HEK293 (cell line): ENCODE results near the gene EYS.

Experiments used
- CTCF ChIA-PET: fragments of 350-600 bp; formaldehyde crosslinking; extraction: SDS; loops from one replicate; lab custom pipeline; 2021; ENCODE audit warnings: antibody characterized with exemption; lab: Yijun Ruan, JAX
- POLR2A ChIA-PET: fragments of 300-600 bp; formaldehyde crosslinking; extraction: SDS; loops from one replicate; lab custom pipeline; 2020; ENCODE audit warnings: antibody characterized with exemption, inconsistent platforms; lab: Yijun Ruan, JAX
- H3K27ac ChIP-seq: fragments of 200-500 bp; sonication (Bioruptor generic); 2 replicates; pipeline ENCODE4 v1.5.1; 2014; ENCODE audit warnings: low read depth, low read length, control low read depth, inconsistent platforms; ENCODE audit errors: extremely low read depth
- H3K36me3 ChIP-seq, 2 experiments: fragments of 200-500 bp in 1 of 2; sonication (Bioruptor generic) in 1 of 2; 1 replicate in 1 of 2; 2 replicates in 1 of 2; pipeline ENCODE4 v1.5.1; 2014 to 2017; ENCODE audit warnings: inconsistent platforms in 2 of 2, low read length in 2 of 2; ENCODE audit not compliant: control insufficient read depth in 2 of 2, insufficient read depth in 1 of 2
- H3K4me1 ChIP-seq: fragments of 200-500 bp; sonication (Bioruptor generic); 2 replicates; pipeline ENCODE4 v1.5.1; 2014; ENCODE audit warnings: mild to moderate bottlenecking, low read length, inconsistent platforms; ENCODE audit not compliant: control insufficient read depth, insufficient read depth
- H3K4me3 ChIP-seq: 2 replicates; pipeline ENCODE4 v1.5.1; 2011; ENCODE audit warnings: low read depth, mild to moderate bottlenecking, control low read depth, low read length, moderate library complexity
- H3K9me3 ChIP-seq: fragments of 200-500 bp; sonication (Bioruptor generic); 2 replicates; pipeline ENCODE4 v1.5.1; 2014; ENCODE audit warnings: low read depth, low read length, inconsistent platforms; ENCODE audit not compliant: control insufficient read depth, insufficient read depth
- GLI4 ChIP-seq: fragments of 450-650 bp; formaldehyde crosslinking; IDR thresholded peaks from 2 replicates; pipeline ENCODE4 v1.5.1; 2016; ENCODE audit warnings: missing biosample characterization, missing genetic modification characterization
- GLIS1 ChIP-seq: fragments of 450-650 bp; formaldehyde crosslinking; IDR thresholded peaks from 2 replicates; pipeline ENCODE4 v1.5.1; 2016; ENCODE audit warnings: missing biosample characterization, missing genetic modification characterization
- HOXD13 ChIP-seq: sonication (generic); formaldehyde crosslinking; IDR thresholded peaks from 2 replicates; pipeline ENCODE4 v1.8.0; 2022; ENCODE audit warnings: missing genetic modification reagents, borderline replicate concordance
- KLF10 ChIP-seq: fragments of 450-650 bp; IDR thresholded peaks from 2 replicates; pipeline ENCODE4 v1.5.1; 2018; ENCODE audit warnings: missing biosample characterization, mild to moderate bottlenecking, missing genetic modification characterization
- KLF16 ChIP-seq: fragments of 450-650 bp; formaldehyde crosslinking; IDR thresholded peaks from 2 replicates; pipeline ENCODE4 v1.5.1; 2017; ENCODE audit warnings: missing biosample characterization, missing genetic modification characterization
- ZIC2 ChIP-seq: fragments of 450-650 bp; formaldehyde crosslinking; IDR thresholded peaks from 2 replicates; pipeline ENCODE4 v1.5.1; 2016; ENCODE audit warnings: missing biosample characterization, missing genetic modification characterization
- ZNF155 ChIP-seq: fragments of 450-650 bp; formaldehyde crosslinking; IDR thresholded peaks from 2 replicates; pipeline ENCODE4 v1.5.1; 2016; ENCODE audit warnings: missing biosample characterization, missing genetic modification characterization
- ZNF223 ChIP-seq: fragments of 450-650 bp; formaldehyde crosslinking; IDR thresholded peaks from 2 replicates; pipeline ENCODE4 v1.5.1; 2016; ENCODE audit warnings: missing biosample characterization, missing genetic modification characterization
- ZNF324 ChIP-seq: fragments of 450-650 bp; formaldehyde crosslinking; IDR thresholded peaks from 2 replicates; pipeline ENCODE4 v1.5.1; 2016; ENCODE audit warnings: missing biosample characterization, missing genetic modification characterization
- ZNF473 ChIP-seq: fragments of 450-650 bp; formaldehyde crosslinking; IDR thresholded peaks from 2 replicates; pipeline ENCODE4 v1.5.1; 2017; ENCODE audit warnings: missing biosample characterization, missing genetic modification characterization
- ZNF510 ChIP-seq: fragments of 450-650 bp; formaldehyde crosslinking; IDR thresholded peaks from 2 replicates; pipeline ENCODE4 v1.5.1; 2018; ENCODE audit warnings: mild to moderate bottlenecking, missing genetic modification characterization, missing biosample characterization; ENCODE audit not compliant: insufficient replicate concordance
- ZNF513 ChIP-seq: fragments of 450-650 bp; IDR thresholded peaks from 2 replicates; pipeline ENCODE4 v1.5.1; 2018; ENCODE audit warnings: missing biosample characterization, missing genetic modification characterization
- ZNF596 ChIP-seq: fragments of 450-650 bp; IDR thresholded peaks from 2 replicates; pipeline ENCODE4 v1.5.0; 2018; ENCODE audit warnings: missing biosample characterization, mild to moderate bottlenecking, missing genetic modification characterization, moderate library complexity
- ZNF837 ChIP-seq: fragments of 450-650 bp; formaldehyde crosslinking; IDR thresholded peaks from 2 replicates; pipeline ENCODE4 v1.5.1; 2016; ENCODE audit warnings: missing biosample characterization, missing genetic modification characterization
- TF ChIP-seq, protein P1 (sequence below): fragments of 450-650 bp; formaldehyde crosslinking; IDR thresholded peaks from 2 replicates; pipeline ENCODE4 v1.5.1; 2017; ENCODE audit warnings: missing biosample characterization, missing genetic modification characterization
- TF ChIP-seq, protein P2 (sequence below): fragments of 450-650 bp; formaldehyde crosslinking; IDR thresholded peaks from 2 replicates; pipeline ENCODE4 v1.5.1; 2016; ENCODE audit warnings: missing biosample characterization, missing genetic modification characterization
- TF ChIP-seq, protein P3 (sequence below): fragments of 450-650 bp; formaldehyde crosslinking; IDR thresholded peaks from 2 replicates; pipeline ENCODE4 v1.5.1; 2017; ENCODE audit warnings: missing biosample characterization, missing genetic modification characterization

The EYS gene

DNA sequence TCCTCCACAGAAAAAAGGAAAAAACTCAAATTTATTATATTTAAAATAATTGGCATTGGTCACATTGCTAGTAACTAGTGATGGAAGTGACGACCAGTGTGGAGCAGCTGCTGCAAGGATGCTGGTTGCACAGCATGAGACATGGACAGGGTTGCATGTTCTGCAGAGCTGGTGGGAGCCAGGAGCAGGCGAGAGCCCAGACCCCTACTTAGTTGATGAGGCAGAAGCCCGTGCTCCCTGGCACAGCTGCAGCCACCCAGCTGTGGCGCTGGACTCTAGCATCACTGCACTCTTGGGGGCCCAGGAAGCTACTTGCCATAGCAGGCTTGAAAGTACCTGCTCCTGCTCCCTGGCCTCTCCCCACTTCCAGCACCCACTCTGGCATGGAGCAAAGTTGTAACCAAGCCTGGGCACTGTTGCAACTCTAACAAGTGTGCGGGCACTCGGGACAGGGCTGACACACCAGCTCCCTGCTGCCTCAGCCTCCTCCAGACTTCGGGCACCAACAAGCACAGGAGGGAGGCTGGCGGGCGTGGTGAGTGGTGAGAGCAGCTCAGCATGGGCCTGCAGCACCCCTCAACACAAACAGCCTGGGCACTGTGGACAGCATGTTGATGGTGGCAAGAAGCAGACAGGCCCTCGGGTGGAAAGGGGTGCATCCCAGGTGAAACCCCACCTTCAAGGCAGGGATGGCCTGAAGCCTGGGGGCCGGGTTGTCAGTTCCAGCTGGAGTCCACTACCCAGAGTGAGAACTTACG is 69.6 kb downstream of the EYS start:
- Histone ChIP-seq H3K4me3 (no peak overlapping the region), H3K36me3 (no peaks in the 10 kb centered on the region), H3K27ac (no peak overlapping the region), H3K9me3 (no peaks in the 10 kb centered on the region), H3K4me1 (no peaks in the 10 kb centered on the region)
- ChIA-PET CTCF (interaction anchor here (1.8 kb wide), 1 partner anchor 27 kb away, joined by 5 read pairs; no protein-coding TSS in a partner anchor), POLR2A (no interaction called here)
- TF ChIP-seq ZNF473 (tag by site-specific recombination) (no peak), ZNF596 (tag by site-specific recombination) (no peak), ZNF837 (tag by site-specific recombination) (no peak), HOXD13 (CRISPR knock-in tag) (no peak), ZNF155 (tag by site-specific recombination) (no peak), KLF16 (tag by site-specific recombination) (no peak), ZNF324 (tag by site-specific recombination) (no peak), GLI4 (tag by site-specific recombination) (no peak), ZNF510 (tag by site-specific recombination) (no peak), GLIS1 (no peak), ZIC2 (tag by site-specific recombination) (no peak), KLF10 (no peak), ZNF513 (no peak), ZNF223 (tag by site-specific recombination) (no peak)
- TF ChIP-seq, protein P1, sequence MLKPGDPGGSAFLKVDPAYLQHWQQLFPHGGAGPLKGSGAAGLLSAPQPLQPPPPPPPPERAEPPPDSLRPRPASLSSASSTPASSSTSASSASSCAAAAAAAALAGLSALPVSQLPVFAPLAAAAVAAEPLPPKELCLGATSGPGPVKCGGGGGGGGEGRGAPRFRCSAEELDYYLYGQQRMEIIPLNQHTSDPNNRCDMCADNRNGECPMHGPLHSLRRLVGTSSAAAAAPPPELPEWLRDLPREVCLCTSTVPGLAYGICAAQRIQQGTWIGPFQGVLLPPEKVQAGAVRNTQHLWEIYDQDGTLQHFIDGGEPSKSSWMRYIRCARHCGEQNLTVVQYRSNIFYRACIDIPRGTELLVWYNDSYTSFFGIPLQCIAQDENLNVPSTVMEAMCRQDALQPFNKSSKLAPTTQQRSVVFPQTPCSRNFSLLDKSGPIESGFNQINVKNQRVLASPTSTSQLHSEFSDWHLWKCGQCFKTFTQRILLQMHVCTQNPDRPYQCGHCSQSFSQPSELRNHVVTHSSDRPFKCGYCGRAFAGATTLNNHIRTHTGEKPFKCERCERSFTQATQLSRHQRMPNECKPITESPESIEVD (tag by site-specific recombination): no peak
- TF ChIP-seq, protein P2, sequence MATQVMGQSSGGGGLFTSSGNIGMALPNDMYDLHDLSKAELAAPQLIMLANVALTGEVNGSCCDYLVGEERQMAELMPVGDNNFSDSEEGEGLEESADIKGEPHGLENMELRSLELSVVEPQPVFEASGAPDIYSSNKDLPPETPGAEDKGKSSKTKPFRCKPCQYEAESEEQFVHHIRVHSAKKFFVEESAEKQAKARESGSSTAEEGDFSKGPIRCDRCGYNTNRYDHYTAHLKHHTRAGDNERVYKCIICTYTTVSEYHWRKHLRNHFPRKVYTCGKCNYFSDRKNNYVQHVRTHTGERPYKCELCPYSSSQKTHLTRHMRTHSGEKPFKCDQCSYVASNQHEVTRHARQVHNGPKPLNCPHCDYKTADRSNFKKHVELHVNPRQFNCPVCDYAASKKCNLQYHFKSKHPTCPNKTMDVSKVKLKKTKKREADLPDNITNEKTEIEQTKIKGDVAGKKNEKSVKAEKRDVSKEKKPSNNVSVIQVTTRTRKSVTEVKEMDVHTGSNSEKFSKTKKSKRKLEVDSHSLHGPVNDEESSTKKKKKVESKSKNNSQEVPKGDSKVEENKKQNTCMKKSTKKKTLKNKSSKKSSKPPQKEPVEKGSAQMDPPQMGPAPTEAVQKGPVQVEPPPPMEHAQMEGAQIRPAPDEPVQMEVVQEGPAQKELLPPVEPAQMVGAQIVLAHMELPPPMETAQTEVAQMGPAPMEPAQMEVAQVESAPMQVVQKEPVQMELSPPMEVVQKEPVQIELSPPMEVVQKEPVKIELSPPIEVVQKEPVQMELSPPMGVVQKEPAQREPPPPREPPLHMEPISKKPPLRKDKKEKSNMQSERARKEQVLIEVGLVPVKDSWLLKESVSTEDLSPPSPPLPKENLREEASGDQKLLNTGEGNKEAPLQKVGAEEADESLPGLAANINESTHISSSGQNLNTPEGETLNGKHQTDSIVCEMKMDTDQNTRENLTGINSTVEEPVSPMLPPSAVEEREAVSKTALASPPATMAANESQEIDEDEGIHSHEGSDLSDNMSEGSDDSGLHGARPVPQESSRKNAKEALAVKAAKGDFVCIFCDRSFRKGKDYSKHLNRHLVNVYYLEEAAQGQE (tag by site-specific recombination): no peak
- TF ChIP-seq, protein P3, sequence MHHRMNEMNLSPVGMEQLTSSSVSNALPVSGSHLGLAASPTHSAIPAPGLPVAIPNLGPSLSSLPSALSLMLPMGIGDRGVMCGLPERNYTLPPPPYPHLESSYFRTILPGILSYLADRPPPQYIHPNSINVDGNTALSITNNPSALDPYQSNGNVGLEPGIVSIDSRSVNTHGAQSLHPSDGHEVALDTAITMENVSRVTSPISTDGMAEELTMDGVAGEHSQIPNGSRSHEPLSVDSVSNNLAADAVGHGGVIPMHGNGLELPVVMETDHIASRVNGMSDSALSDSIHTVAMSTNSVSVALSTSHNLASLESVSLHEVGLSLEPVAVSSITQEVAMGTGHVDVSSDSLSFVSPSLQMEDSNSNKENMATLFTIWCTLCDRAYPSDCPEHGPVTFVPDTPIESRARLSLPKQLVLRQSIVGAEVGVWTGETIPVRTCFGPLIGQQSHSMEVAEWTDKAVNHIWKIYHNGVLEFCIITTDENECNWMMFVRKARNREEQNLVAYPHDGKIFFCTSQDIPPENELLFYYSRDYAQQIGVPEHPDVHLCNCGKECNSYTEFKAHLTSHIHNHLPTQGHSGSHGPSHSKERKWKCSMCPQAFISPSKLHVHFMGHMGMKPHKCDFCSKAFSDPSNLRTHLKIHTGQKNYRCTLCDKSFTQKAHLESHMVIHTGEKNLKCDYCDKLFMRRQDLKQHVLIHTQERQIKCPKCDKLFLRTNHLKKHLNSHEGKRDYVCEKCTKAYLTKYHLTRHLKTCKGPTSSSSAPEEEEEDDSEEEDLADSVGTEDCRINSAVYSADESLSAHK (tag by site-specific recombination): no peak
